Osteocyte (in vitro differentiated cells): Measurements from ENCODE around the gene STK11IP. TPM values are rescaled to one million over a fixed set of nuclear protein-coding genes. Genes with fewer than 3 reads are reported as not detected.

Experiments used
- DNase-seq: peaks from one replicate; pipeline ENCODE4 v3.0.0; 2021; ENCODE audit warnings: mixed read lengths; ENCODE audit not compliant: unreplicated experiment; ENCODE audit errors: extremely low spot score
- H3K27ac Mint-ChIP-seq: one replicate; pipeline ENCODE4 v1.8.0; 2021; ENCODE audit warnings: mild to moderate bottlenecking, mixed read lengths; ENCODE audit not compliant: unreplicated experiment
- H3K27me3 Mint-ChIP-seq: one replicate; pipeline ENCODE4 v1.8.0; 2021; ENCODE audit warnings: mixed read lengths; ENCODE audit not compliant: unreplicated experiment
- H3K36me3 Mint-ChIP-seq: one replicate; pipeline ENCODE4 v1.8.0; 2021; ENCODE audit warnings: mixed read lengths; ENCODE audit not compliant: unreplicated experiment
- H3K4me1 Mint-ChIP-seq: one replicate; pipeline ENCODE4 v1.8.0; 2021; ENCODE audit warnings: mixed read lengths; ENCODE audit not compliant: unreplicated experiment
- H3K4me3 Mint-ChIP-seq: one replicate; pipeline ENCODE4 v1.8.0; 2021; ENCODE audit warnings: mild to moderate bottlenecking, moderate library complexity, mixed read lengths; ENCODE audit not compliant: unreplicated experiment
- H3K9me3 Mint-ChIP-seq: one replicate; pipeline ENCODE4 v1.8.0; 2021; ENCODE audit warnings: mixed read lengths; ENCODE audit not compliant: unreplicated experiment
- total RNA-seq: library from RNA; stranded (reverse); gene quantifications from 2 replicates; pipeline ENCODE4 v1.2.1, GENCODE V29; 2021
- TF ChIP-seq, protein P1 (sequence below): fragments of 200-600 bp; sonication (generic); IDR thresholded peaks from 2 replicates; pipeline ENCODE4 v1.5.0; 2021; ENCODE audit warnings: antibody characterized with exemption, mild to moderate bottlenecking, moderate library complexity

STK11IP gene
- total RNA-seq, 1 donor from 2014 or later: 42.7 TPM

DNA sequence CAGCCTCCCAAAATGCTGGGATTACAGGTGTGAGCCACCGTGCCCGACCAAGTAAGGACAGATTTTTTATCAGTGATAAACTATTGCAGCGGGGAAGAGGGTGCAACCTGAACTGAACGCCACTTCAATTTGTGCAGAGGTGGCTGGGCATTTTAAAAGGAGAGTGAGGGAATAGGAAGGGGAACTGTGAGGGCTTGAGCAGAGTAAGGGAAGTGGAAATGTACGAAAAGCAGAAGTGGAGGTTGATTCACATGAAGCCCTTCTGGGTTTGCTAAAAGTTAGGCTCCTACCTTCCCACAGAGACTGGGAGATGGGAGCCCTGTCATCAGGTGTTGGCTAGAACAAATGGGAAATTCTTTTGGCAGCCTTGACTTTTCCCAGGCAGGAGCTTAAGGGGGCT is 6.1 kb downstream of the STK11IP start:
- TF ChIP-seq, protein P1, sequence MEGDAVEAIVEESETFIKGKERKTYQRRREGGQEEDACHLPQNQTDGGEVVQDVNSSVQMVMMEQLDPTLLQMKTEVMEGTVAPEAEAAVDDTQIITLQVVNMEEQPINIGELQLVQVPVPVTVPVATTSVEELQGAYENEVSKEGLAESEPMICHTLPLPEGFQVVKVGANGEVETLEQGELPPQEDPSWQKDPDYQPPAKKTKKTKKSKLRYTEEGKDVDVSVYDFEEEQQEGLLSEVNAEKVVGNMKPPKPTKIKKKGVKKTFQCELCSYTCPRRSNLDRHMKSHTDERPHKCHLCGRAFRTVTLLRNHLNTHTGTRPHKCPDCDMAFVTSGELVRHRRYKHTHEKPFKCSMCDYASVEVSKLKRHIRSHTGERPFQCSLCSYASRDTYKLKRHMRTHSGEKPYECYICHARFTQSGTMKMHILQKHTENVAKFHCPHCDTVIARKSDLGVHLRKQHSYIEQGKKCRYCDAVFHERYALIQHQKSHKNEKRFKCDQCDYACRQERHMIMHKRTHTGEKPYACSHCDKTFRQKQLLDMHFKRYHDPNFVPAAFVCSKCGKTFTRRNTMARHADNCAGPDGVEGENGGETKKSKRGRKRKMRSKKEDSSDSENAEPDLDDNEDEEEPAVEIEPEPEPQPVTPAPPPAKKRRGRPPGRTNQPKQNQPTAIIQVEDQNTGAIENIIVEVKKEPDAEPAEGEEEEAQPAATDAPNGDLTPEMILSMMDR: no peak
- peaks cover 35% of the 10 kb centered on the region for H3K36me3 Mint-ChIP-seq
- no peak for DNase-seq
- no peak overlapping the region for H3K27ac Mint-ChIP-seq
- H3K9me3 Mint-ChIP-seq: no peaks in the 10 kb centered on the region
- peaks cover 3% of the 10 kb centered on the region for H3K4me1 Mint-ChIP-seq
- H3K4me3 Mint-ChIP-seq: no peak overlapping the region
- no peaks in the 10 kb centered on the region for H3K27me3 Mint-ChIP-seq

DNA sequence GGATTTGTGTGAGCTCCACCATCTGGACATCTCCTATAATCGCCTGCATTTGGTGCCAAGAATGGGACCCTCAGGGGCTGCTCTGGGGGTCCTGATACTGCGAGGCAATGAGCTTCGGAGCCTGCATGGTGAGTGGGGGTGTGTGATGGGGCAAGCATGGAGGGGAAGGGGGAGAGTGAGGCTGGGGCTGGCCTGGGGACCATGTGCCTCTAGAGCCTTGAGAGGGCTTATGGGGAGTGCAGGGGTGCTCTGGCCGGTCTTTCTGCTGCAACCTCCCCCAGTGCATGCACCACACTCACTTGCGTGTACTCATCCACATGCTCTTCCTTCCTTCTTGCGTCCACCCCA is 7.9 kb downstream of the STK11IP start:
- Mint-ChIP-seq H3K27ac (no peak overlapping the region), H3K9me3 (no peaks in the 10 kb centered on the region), H3K4me3 (no peak overlapping the region), H3K4me1 (no peaks in the 10 kb centered on the region), H3K27me3 (no peaks in the 10 kb centered on the region), H3K36me3 (peaks cover 37% of the 10 kb centered on the region)
- no peak for DNase-seq
- TF ChIP-seq, protein P1: no peak

DNA sequence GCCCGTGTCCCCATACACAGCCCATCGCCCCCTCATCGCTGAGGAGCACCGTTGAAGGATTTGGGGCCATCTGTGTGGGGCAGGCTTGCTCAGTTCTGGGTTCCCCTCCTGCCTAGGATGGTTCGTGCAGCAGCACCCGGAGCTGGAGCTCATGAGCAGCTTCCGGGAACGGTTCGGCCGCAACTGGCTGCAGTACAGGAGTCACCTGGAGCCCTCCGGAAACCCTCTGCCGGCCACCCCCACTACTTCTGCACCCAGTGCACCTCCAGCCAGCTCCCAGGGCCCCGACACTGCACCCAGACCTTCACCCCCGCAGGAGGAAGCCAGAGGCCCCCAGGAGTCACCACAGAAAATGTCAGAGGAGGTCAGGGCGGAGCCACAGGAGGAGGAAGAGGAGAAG is 10.3 kb downstream of the STK11IP start:
- H3K36me3 Mint-ChIP-seq: peaks cover 33% of the 10 kb centered on the region
- H3K27ac Mint-ChIP-seq: no peak overlapping the region
- DNase-seq: no peak
- no peak overlapping the region for H3K4me3 Mint-ChIP-seq
- H3K9me3 Mint-ChIP-seq: no peaks in the 10 kb centered on the region
- H3K4me1 Mint-ChIP-seq: no peaks in the 10 kb centered on the region
- H3K27me3 Mint-ChIP-seq: no peaks in the 10 kb centered on the region
- TF ChIP-seq, protein P1: no peak

DNA sequence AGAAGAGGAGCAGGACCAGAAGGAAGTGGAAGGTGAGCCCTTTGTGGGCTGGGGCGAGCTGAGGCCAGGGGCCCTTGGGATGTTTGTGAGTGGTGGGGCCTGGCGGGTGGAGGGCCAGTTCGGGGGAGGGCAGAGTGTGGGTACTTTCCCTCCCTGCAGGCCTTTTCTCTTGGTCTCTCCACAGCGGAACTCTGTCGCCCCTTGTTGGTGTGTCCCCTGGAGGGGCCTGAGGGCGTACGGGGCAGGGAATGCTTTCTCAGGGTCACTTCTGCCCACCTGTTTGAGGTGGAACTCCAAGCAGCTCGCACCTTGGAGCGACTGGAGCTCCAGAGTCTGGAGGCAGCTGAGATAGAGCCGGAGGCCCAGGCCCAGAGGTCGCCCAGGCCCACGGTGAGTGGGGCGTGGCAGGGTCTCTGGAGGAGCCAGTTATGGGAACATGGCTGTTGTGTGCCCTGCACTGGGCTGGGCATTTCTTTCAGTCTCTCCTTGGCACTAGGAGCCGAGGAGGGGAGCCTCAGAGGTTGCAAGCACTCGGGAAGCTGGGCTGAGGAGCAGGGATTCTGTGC is 10.8 kb downstream of the STK11IP start:
- no peaks in the 10 kb centered on the region for H3K27me3 Mint-ChIP-seq
- no peaks in the 10 kb centered on the region for H3K9me3 Mint-ChIP-seq

DNA sequence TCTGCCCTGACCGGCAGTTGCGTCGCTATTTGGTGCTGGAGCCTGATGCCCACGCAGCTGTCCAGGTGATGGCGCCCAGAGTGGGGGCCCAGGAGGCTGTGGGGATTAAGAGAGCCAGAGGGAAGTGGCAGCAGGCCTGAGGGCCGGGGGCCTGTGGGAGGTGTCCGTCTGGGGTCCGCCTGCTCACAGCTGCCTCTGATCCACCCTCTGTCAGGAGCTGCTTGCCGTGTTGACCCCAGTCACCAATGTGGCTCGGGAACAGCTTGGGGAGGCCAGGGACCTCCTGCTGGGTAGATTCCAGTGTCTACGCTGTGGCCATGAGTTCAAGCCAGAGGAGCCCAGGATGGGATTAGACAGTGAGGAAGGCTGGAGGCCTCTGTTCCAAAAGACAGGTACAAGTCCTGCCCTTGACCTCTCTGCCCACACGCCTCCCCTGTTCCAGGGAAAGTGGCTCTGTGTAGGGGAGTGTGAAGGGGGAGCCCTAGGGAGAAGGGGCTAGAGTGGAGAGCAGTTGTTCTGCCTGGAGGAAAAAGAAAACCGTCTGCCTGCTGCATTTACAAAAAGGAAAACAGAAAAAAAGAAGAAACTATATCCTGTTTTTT is 11.6 kb downstream of the STK11IP start:
- Mint-ChIP-seq H3K27me3 (no peaks in the 10 kb centered on the region), H3K36me3 (peaks cover 28% of the 10 kb centered on the region), H3K27ac (no peak overlapping the region), H3K4me1 (no peaks in the 10 kb centered on the region), H3K4me3 (no peak overlapping the region), H3K9me3 (no peaks in the 10 kb centered on the region)
- TF ChIP-seq, protein P1: no peak
- no peak for DNase-seq

More for the DNA sequence above, 10.8 kb downstream of the STK11IP start:
- no peak for DNase-seq
- H3K4me3 Mint-ChIP-seq: no peak overlapping the region
- peaks cover 33% of the 10 kb centered on the region for H3K36me3 Mint-ChIP-seq
- H3K4me1 Mint-ChIP-seq: no peaks in the 10 kb centered on the region
- TF ChIP-seq, protein P1: no peak
- no peak overlapping the region for H3K27ac Mint-ChIP-seq
